Transverse colon (tissue), 4 donors: ENCODE measurements around the gene FAM24A. TPM values are rescaled to one million over a fixed set of nuclear protein-coding genes. Genes with fewer than 3 reads are reported as not detected.
"Not testable (repeated sequence)": the region's sequence is repeated elsewhere in the genome, so short reads cannot be mapped to it uniquely, and the experiment has no call there.

ENCODE experiments used
- DNase-seq: peaks from one replicate; pipeline ENCODE4 v3.0.0-alpha.2; 2019
- H3K27ac ChIP-seq, 4 donors: fragments of 200-600 bp; sonication (generic); 2 replicates each; pipeline ENCODE4 v1.5.1; 2016 to 2018; ENCODE audit warnings: inconsistent platforms in 4 of 4
- H3K27me3 ChIP-seq: fragments of 200-600 bp; sonication (generic); 2 replicates; pipeline ENCODE4 v1.5.1; 2017; ENCODE audit warnings: inconsistent platforms
- H3K36me3 ChIP-seq, 4 donors: fragments of 200-600 bp; sonication (generic); 2 replicates each; pipeline ENCODE4 v1.5.1; 2017 to 2019; ENCODE audit warnings: inconsistent platforms in 4 of 4
- H3K4me1 ChIP-seq, 4 donors: fragments of 200-600 bp; sonication (generic); 2 replicates each; pipeline ENCODE4 v1.5.1; 2017 to 2020; ENCODE audit warnings: inconsistent platforms in 4 of 4
- H3K4me3 ChIP-seq, 4 donors: fragments of 200-600 bp; sonication (generic); 1 replicate in 1 of 4; 2 replicates in 3 of 4; pipeline versions ENCODE4 v1.5.1 to v1.6.1; 2017 to 2019; ENCODE audit warnings: inconsistent platforms in 4 of 4
- H3K9me3 ChIP-seq, 2 donors: fragments of 200-600 bp; sonication (generic); 2 replicates each; pipeline ENCODE4 v1.5.1; 2017 to 2019; ENCODE audit warnings: inconsistent platforms in 2 of 2
- EP300 ChIP-seq: sonication (generic); formaldehyde crosslinking; IDR thresholded peaks from one replicate; pipeline ENCODE4 v1.6.1; 2017; ENCODE audit warnings: antibody characterized with exemption, low read depth
- POLR2A ChIP-seq: fragments of 450-650 bp; IDR thresholded peaks from one replicate; pipeline ENCODE4 v1.6.1; 2016; ENCODE audit warnings: antibody characterized with exemption, mild to moderate bottlenecking, moderate library complexity
- POLR2AphosphoS5 ChIP-seq, 3 donors: sonication (generic); formaldehyde crosslinking; IDR thresholded peaks; one replicate each; pipeline ENCODE4 v1.6.1; 2016; ENCODE audit warnings: antibody characterized with exemption in 3 of 3
- WGBS, 2 donors: methylation state at CpG; one replicate each; pipeline ENCODE4 v1.1.5; 2018; ENCODE audit warnings: low coverage in 1 of 2; 5-methylcytosine and 5-hydroxymethylcytosine counted together
- in situ Hi-C, 4 donors: fragments of 200-750 bp; cut with MboI; loops; one replicate each; pipeline versions ENCODE4 v1.15.0 to v1.15.1; 2017; ENCODE audit warnings: low sequenced_read_pairs in 3 of 4, low pct_ligation_motif_present in 1 of 4, low pct_unique_long_range_greater_than_20kb in 1 of 4
- intact Hi-C: fragments of 100-400 bp; cut with DNase I; formaldehyde crosslinking; loops from one replicate; pipeline ENCODE4 v1.15.1; 2023; ENCODE audit warnings: low total_unique reads
- total RNA-seq, 4 donors: library from RNA; depleted of rRNA; stranded (reverse); fragments of >200 nt; gene quantifications; one replicate each; pipeline ENCODE4 v1.1.0, GENCODE V29; 2016
- TF ChIP-seq, protein P1 (sequence below), 5 experiments: fragments of 200-600 bp in 3 of 5; fragments of 450-650 bp in 2 of 5; sonication (generic) in 3 of 5; IDR thresholded peaks; 1 replicate in 2 of 5; 2 replicates in 3 of 5; pipeline ENCODE4 v1.5.1; 2016 to 2017; ENCODE audit warnings: antibody characterized with exemption in 5 of 5, inconsistent platforms in 3 of 5, mild to moderate bottlenecking in 2 of 5, moderate library complexity in 1 of 5

FAM24A gene
- total RNA-seq, 4 donors from 2014 or later, result not detected

DNA sequence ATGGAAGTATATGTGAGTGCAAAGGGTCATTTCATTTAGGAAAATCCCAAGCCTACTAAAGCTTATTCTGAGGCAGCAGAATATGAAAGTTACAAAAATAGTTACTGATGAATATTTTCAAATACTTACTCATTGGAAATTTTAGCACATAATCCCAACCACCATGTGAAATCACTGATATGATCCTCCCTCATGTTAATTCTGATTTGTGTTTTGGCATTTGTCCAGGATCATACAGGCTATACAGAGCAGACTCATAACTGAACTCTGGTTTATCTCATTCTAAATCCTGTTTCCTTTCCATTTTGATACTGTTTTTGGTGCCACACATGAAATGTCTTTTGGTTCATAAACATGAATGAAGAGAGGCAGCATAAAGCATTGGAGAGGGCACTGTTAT, 27.6 kb upstream of the FAM24A start:
- TF ChIP-seq, protein P1, sequence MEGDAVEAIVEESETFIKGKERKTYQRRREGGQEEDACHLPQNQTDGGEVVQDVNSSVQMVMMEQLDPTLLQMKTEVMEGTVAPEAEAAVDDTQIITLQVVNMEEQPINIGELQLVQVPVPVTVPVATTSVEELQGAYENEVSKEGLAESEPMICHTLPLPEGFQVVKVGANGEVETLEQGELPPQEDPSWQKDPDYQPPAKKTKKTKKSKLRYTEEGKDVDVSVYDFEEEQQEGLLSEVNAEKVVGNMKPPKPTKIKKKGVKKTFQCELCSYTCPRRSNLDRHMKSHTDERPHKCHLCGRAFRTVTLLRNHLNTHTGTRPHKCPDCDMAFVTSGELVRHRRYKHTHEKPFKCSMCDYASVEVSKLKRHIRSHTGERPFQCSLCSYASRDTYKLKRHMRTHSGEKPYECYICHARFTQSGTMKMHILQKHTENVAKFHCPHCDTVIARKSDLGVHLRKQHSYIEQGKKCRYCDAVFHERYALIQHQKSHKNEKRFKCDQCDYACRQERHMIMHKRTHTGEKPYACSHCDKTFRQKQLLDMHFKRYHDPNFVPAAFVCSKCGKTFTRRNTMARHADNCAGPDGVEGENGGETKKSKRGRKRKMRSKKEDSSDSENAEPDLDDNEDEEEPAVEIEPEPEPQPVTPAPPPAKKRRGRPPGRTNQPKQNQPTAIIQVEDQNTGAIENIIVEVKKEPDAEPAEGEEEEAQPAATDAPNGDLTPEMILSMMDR (IDR thresholded peaks at IDR 0.05), result no peak
- TF ChIP-seq EP300, result no peak
- no peak for TF ChIP-seq POLR2AphosphoS5 (IDR thresholded peaks at IDR 0.05)
- TF ChIP-seq POLR2A, result no peak
- Histone ChIP-seq H3K36me3 (no peaks in the 10 kb centered on the region), H3K4me3 (no peak overlapping the region), H3K9me3 (no peaks in the 10 kb centered on the region), H3K4me1 (peaks cover 4 to 18% (median 11%) of the 10 kb centered on the region in 4 donors), H3K27ac (no peak overlapping the region), H3K27me3 (no peaks in the 10 kb centered on the region)
- intact Hi-C loops (loop anchor here (10.0 kb wide), 1 partner anchor 62 kb away; no protein-coding TSS in a partner anchor), in situ Hi-C loops (no loop called here)
- DNase-seq, result no peak

DNA sequence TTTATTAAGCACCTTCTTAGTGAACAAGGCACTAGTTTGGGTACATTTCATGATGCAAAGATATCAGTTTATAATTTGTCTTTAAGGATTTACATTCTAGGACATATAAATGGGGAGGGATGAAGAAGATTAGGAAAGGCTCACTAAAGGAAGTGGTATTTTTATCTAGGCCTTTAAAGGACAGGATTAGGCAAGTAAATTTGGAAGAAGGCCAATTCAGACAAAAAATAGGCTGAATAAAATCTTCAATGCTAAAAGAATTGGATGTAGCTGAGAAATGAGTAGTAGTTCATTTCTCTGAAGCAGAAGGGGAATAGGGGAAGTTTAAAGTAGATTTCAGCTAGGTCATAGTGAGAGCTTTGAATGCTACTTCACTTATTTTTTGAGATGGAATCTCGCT, 26.2 kb upstream of the FAM24A start:
- H3K9me3 ChIP-seq, result no peaks in the 10 kb centered on the region
- H3K27me3 ChIP-seq, result no peaks in the 10 kb centered on the region
- DNase-seq, result no peak
- H3K4me1 ChIP-seq, result peaks cover 4 to 6% (median 5%) of the 10 kb centered on the region in 4 donors
- in situ Hi-C loops, result no loop called here
- 70 to 96% methylated on average over 1 of the region's 1 CpG for WGBS, 2 donors
- no peaks in the 10 kb centered on the region for H3K36me3 ChIP-seq
- no peak for TF ChIP-seq POLR2AphosphoS5 (IDR thresholded peaks at IDR 0.05)
- no peak for TF ChIP-seq POLR2A
- TF ChIP-seq EP300, result no peak
- TF ChIP-seq, protein P1 (IDR thresholded peaks at IDR 0.05), result no peak
- H3K4me3 ChIP-seq, result no peak overlapping the region
- intact Hi-C loops, result loop anchor here (10.0 kb wide), 1 partner anchor 61 kb away; no protein-coding TSS in a partner anchor
- no peak overlapping the region for H3K27ac ChIP-seq

DNA sequence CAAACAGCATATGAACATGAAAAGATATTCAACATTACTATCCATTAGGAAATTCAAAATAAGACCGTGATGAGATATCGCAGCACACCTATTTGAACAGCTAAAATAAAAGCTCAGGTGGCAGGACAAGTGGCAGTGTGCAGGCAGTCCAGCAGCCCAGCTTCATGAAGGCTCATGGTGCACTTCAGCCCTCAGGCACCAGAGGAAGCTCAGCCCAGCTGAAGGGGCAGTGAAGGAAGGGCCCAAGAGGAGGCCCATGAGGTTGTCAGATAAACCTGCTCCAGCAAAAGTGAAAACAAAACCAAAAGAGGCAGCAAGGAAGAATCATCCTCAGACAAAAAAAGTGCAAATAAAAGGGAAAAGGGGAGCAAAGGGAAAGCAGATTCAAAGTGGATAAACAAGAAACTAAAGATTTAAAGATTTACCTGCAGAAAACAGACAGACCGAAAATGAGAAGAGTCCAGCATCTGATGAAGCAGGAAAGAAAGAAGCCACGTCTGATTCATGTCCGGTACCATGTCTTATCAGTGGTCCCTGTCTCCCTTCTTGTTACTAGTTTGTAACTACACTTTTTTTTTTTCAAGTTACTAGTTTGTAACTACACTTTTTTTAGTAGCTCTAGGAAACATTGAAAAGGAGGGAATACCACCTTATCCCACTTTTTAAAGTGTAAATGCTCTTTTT, 16.0 kb upstream of the FAM24A start:
- Histone ChIP-seq H3K9me3 (no peaks in the 10 kb centered on the region), H3K36me3 (no peaks in the 10 kb centered on the region), H3K27me3 (no peaks in the 10 kb centered on the region), H3K4me3 (no peak overlapping the region), H3K27ac (no peak overlapping the region), H3K4me1 (no peaks in the 10 kb centered on the region)
- WGBS, 2 donors, result 90 to 92% methylated on average over 5 of the region's 5 CpGs
- TF ChIP-seq EP300, result no peak
- TF ChIP-seq, protein P1 (IDR thresholded peaks at IDR 0.05), result no peak
- no peak for DNase-seq
- in situ Hi-C loops, result no loop called here
- intact Hi-C loops, result no loop called here

DNA sequence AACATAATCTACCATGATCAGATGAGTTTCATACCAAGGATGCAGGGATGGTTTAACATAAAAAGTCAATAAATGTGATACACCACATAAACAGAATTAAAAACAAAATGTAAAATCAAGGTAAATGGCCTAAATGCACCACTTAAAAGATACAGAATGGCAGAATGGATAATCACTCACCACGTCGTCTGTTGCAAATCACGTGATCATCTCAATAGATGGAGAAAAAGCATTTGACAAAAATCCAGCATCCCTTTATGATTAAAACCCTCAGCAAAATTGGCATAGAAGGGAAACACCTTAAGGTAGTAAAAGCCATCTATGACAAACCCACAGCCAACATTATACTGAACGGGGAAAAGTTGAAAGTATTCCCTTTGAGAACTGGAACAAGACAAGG, 6.5 kb upstream of the FAM24A start:
- not testable (repeated sequence) for H3K27me3 ChIP-seq
- 82 to 90% methylated on average over 3 to 4 of the region's 4 CpGs for WGBS, 2 donors

More for the DNA sequence above, 6.5 kb upstream of the FAM24A start:
- H3K9me3 ChIP-seq, H3K4me1 ChIP-seq, in situ Hi-C loops, intact Hi-C loops, H3K4me3 ChIP-seq, H3K36me3 ChIP-seq, DNase-seq, H3K27ac ChIP-seq: not testable (repeated sequence)
